Lung (tissue), 12 donors: ENCODE measurements around the gene CCNT2. TPM values are rescaled to one million over a fixed set of nuclear protein-coding genes. Genes with fewer than 3 reads are reported as not detected.
"Not testable (repeated sequence)": the region's sequence is repeated elsewhere in the genome, so short reads cannot be mapped to it uniquely, and the experiment has no call there.

Experiments used
- ATAC-seq: fragments of 200-7000 bp; cut with Tn5 transposase; one replicate; pipeline ENCODE4 v1.9.1; 2020; ENCODE audit warnings: moderate number of reproducible peaks; ENCODE audit not compliant: insufficient read depth, low FRiP score
- DNase-seq, 3 donors: peaks; one replicate each; pipeline ENCODE4 v3.0.0-alpha.2; 2013 to 2017
- H3K27ac ChIP-seq, 2 donors: one replicate each; pipeline ENCODE4 v1.5.1; 2013; ENCODE audit warnings: mild to moderate bottlenecking in 2 of 2, moderate library complexity in 2 of 2, control low read depth in 1 of 2, inconsistent platforms in 1 of 2, low read depth in 1 of 2, low read length in 1 of 2
- H3K27me3 ChIP-seq, 3 donors: one replicate each; pipeline ENCODE4 v1.5.1; 2013; ENCODE audit warnings: low read length in 2 of 3; ENCODE audit not compliant: control insufficient read depth in 3 of 3, insufficient read depth in 3 of 3
- H3K36me3 ChIP-seq, 4 donors: one replicate each; pipeline ENCODE4 v1.5.1; 2013; ENCODE audit warnings: low read length in 4 of 4, mild to moderate bottlenecking in 1 of 4, moderate library complexity in 1 of 4; ENCODE audit not compliant: control insufficient read depth in 4 of 4, insufficient read depth in 4 of 4
- H3K4me1 ChIP-seq, 5 donors: one replicate each; pipeline ENCODE4 v1.5.1; 2013; ENCODE audit warnings: low read length in 5 of 5, mild to moderate bottlenecking in 2 of 5, moderate library complexity in 1 of 5; ENCODE audit not compliant: control insufficient read depth in 5 of 5, insufficient read depth in 5 of 5
- H3K4me3 ChIP-seq: one replicate; pipeline ENCODE4 v1.5.1; 2013; ENCODE audit warnings: mild to moderate bottlenecking, control low read depth, moderate library complexity
- H3K9ac ChIP-seq, 2 donors: one replicate each; pipeline ENCODE4 v1.5.1; 2013; ENCODE audit warnings: low read length in 2 of 2, control low read depth in 1 of 2; ENCODE audit not compliant: insufficient read depth in 1 of 2
- H3K9me3 ChIP-seq, 4 donors: one replicate each; pipeline ENCODE4 v1.5.1; 2013; ENCODE audit warnings: low read length in 3 of 4, mild to moderate bottlenecking in 1 of 4, moderate library complexity in 1 of 4; ENCODE audit not compliant: control insufficient read depth in 4 of 4, insufficient read depth in 3 of 4
- CTCF ChIP-seq: IDR thresholded peaks from 2 replicates; pipeline ENCODE4 v1.5.1; 2012; ENCODE audit warnings: mild to moderate bottlenecking; ENCODE audit errors: control extremely low read depth, extremely low read depth
- WGBS, 2 donors: extraction: QIAGEN DNeasy Blood & Tissue Kit; methylation state at CpG; one replicate each; pipeline ENCODE4 v1.1.7; 2013; 5-methylcytosine and 5-hydroxymethylcytosine counted together
- polyA plus RNA-seq, 2 donors: library from polyadenylated mRNA; stranded (reverse); fragments of 200-250 nt; gene quantifications; one replicate each; pipeline ENCODE4 v1.2.1, GENCODE V29; 2013
- total RNA-seq, 2 donors: library from RNA; depleted of rRNA in 1 of 2; stranded (reverse); fragments of >200 nt in 1 of 2; gene quantifications; one replicate each; pipeline ENCODE4 v1.2.1, GENCODE V29; 2014 to 2021
- donor health status: control.
- donor health status: control.
- donor health status: Bipolar disorder and iron deficiency.
- donor health status: healthy.
- donor health status: DM: yes; HTN: yes; CAD: no.

Gene CCNT2
- total and polyA plus RNA-seq, 4 donors = 10.9 to 83.9 (median 24.8) TPM

- TF ChIP-seq CTCF = no peak
- Histone ChIP-seq H3K9ac (no peak overlapping the region), H3K4me1 (no peaks in the 10 kb centered on the region), H3K27ac (no peak overlapping the region), H3K36me3 (peaks cover 19 to 38% (median 28%) of the 10 kb centered on the region in 4 donors), H3K27me3 (no peaks in the 10 kb centered on the region), H3K4me3 (no peak overlapping the region), H3K9me3 (no peaks in the 10 kb centered on the region)
- ATAC-seq (no peak), DNase-seq (no peak)
- 95 to 98% methylated on average over 5 of the region's 5 CpGs for WGBS, 2 donors
Observed at GRCh38 chr2:134954065-134954464, 35.4 kb downstream of the CCNT2 start.

GRCh38 chr2:134955744-134956143 is 37.1 kb downstream of the CCNT2 start:
- Histone ChIP-seq H3K4me1 (no peaks in the 10 kb centered on the region), H3K36me3 (peaks cover 15 to 28% (median 21%) of the 10 kb centered on the region in 4 donors)
- 45 to 95% methylated on average over 1 of the region's 1 CpG for WGBS, 2 donors

GRCh38 chr2:134957477-134957876 is 38.9 kb downstream of the CCNT2 start:
- Histone ChIP-seq H3K9ac (no peak overlapping the region), H3K9me3 (no peaks in the 10 kb centered on the region), H3K4me3 (no peak overlapping the region), H3K36me3 (peaks cover 13 to 24% (median 18%) of the 10 kb centered on the region in 4 donors), H3K27me3 (no peaks in the 10 kb centered on the region), H3K4me1 (peaks cover 0 to 5% (median 0%) of the 10 kb centered on the region in 5 donors), H3K27ac (no peak overlapping the region)
- 80 to 92% methylated on average over 5 of the region's 5 CpGs for WGBS, 2 donors
- TF ChIP-seq CTCF = no peak
- DNase-seq (no peak), ATAC-seq (no peak)

More at GRCh38 chr2:134955744-134956143, 37.1 kb downstream of the CCNT2 start:
- DNase-seq (no peak), ATAC-seq (no peak)
- Histone ChIP-seq H3K9me3 (no peaks in the 10 kb centered on the region), H3K4me3 (no peak overlapping the region), H3K9ac (no peak overlapping the region), H3K27me3 (no peaks in the 10 kb centered on the region), H3K27ac (no peak overlapping the region)
- no peak for TF ChIP-seq CTCF

GRCh38 chr2:134967166-134967565 is 48.5 kb downstream of the CCNT2 start:
- not testable (repeated sequence) for DNase-seq, H3K36me3 ChIP-seq, H3K27me3 ChIP-seq, ATAC-seq, H3K9me3 ChIP-seq, H3K27ac ChIP-seq, H3K4me3 ChIP-seq, H3K4me1 ChIP-seq, H3K9ac ChIP-seq
- 34 to 61% methylated on average over 10 of the region's 10 CpGs for WGBS, 2 donors
